Thymus (tissue), 11 donors: ENCODE results near the gene GDF2. TPM values are rescaled to one million over a fixed set of nuclear protein-coding genes. Genes with fewer than 3 reads are reported as not detected.
A peak's percentile ranks its signal among the peaks of the same experiment; 100 is the strongest.

ENCODE experiments used
- DNase-seq, 9 donors: peaks; one replicate each; pipeline ENCODE4 v3.0.0-alpha.2; 2013; ENCODE audit warnings: low spot score in 9 of 9, low read depth in 6 of 9, missing footprints in 1 of 9
- H3K27ac ChIP-seq, 2 donors: one replicate each; pipeline ENCODE4 v1.5.1; 2013; ENCODE audit warnings: control low read depth in 1 of 2, low read depth in 1 of 2, low read length in 1 of 2, mild to moderate bottlenecking in 1 of 2, moderate library complexity in 1 of 2
- H3K27me3 ChIP-seq, 2 donors: one replicate each; pipeline ENCODE4 v1.5.1; 2013; ENCODE audit warnings: low read length in 1 of 2; ENCODE audit not compliant: control insufficient read depth in 2 of 2, insufficient read depth in 1 of 2
- H3K36me3 ChIP-seq, 2 donors: one replicate each; pipeline ENCODE4 v1.5.1; 2013; ENCODE audit warnings: low read length in 1 of 2, mild to moderate bottlenecking in 1 of 2, moderate library complexity in 1 of 2; ENCODE audit not compliant: control insufficient read depth in 2 of 2, insufficient read depth in 2 of 2
- H3K4me1 ChIP-seq, 2 donors: one replicate each; pipeline ENCODE4 v1.5.1; 2013; ENCODE audit warnings: low read length in 2 of 2; ENCODE audit not compliant: control insufficient read depth in 2 of 2, insufficient read depth in 2 of 2
- H3K4me3 ChIP-seq, 2 donors: one replicate each; pipeline ENCODE4 v1.5.1; 2013; ENCODE audit warnings: low read length in 2 of 2, control low read depth in 1 of 2, mild to moderate bottlenecking in 1 of 2
- H3K9me3 ChIP-seq, 2 donors: one replicate each; pipeline ENCODE4 v1.5.1; 2013; ENCODE audit warnings: low read length in 1 of 2, mild to moderate bottlenecking in 1 of 2; ENCODE audit not compliant: control insufficient read depth in 2 of 2, insufficient read depth in 1 of 2
- WGBS: extraction: QIAGEN DNeasy Blood & Tissue Kit; methylation state at CpG from one replicate; pipeline ENCODE4 v1.1.7; 2013; 5-methylcytosine and 5-hydroxymethylcytosine counted together
- polyA plus RNA-seq: library from polyadenylated mRNA; stranded (reverse); fragments of 200-250 nt; gene quantifications from one replicate; pipeline ENCODE4 v1.2.3, GENCODE V29; 2013
- total RNA-seq: library from RNA; stranded (reverse); fragments of 120-200 nt; gene quantifications from one replicate; pipeline ENCODE4 v1.2.4, GENCODE V29; 2013
- donor health status: healthy.

Gene GDF2
- total and polyA plus RNA-seq, 2 donors = 0.02 TPM; not detected in 1

DNA sequence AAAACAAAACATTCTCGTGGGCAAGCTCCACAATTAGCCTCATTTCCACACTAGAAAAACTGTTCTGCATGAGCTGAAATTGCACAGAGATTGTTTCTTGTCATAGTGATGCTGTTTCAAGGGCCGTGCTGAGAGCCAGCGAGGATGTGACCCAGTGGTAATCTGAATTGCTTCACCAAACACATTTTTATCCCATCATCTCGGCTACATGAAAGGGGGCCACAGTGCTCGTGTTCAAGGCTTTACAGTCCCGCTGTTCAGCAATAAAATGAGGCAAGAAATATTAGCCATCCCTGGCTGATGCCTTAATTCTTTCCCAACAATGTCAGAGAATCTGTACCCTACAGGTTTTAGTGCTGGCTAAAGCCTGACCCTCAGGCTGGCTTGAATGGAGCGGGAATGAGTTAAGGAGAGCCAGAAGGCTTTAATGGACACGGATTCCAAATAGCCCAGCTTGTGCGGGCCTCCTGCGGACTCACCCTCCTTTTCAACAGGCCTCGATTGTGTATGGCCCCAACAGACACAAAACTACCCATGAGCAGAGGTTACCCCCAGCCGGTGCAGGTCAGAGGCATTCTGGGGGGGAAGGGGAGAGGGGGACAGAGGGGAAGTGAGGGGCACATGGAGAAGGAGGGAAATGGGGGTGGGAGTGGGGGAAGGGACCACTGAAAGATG, 24.3 kb upstream of the GDF2 start:
- DNase-seq = no peak
- H3K27ac ChIP-seq = no peak overlapping the region

DNA sequence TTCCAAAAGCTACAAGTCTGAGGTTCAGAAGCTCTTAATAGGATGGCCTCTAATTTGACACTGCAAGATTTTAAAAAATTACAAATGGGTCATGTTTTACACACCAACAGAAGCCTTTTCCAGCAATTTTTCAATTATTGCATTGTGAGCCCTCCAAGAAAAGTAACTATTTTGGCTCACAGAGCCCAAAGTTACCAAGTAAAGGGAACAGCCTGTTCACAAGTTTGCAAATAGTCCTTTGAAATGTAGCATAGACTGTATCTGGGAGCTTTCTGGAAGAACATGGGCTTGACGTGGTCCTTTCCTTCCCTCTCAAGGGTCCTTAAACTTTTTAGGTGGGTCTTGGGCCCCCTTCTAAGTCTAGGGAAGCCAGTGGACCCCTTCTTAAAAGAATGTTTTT, 23.5 kb upstream of the GDF2 start:
- Histone ChIP-seq H3K4me1 (peaks cover 6 to 8% of the 10 kb centered on the region in 2 donors), H3K27me3 (peaks cover 11 to 70% of the 10 kb centered on the region in 2 donors), H3K27ac (no peak overlapping the region), H3K4me3 (no peak overlapping the region), H3K9me3 (no peaks in the 10 kb centered on the region), H3K36me3 (no peaks in the 10 kb centered on the region)
- WGBS = 100% methylated on average over 1 of the region's 1 CpG
- no peak for DNase-seq

More for the DNA sequence above, 24.3 kb upstream of the GDF2 start:
- WGBS = 96% methylated on average over 12 of the region's 12 CpGs
- peaks cover 11 to 70% of the 10 kb centered on the region in 2 donors for H3K27me3 ChIP-seq
- no peaks in the 10 kb centered on the region for H3K36me3 ChIP-seq
- H3K4me3 ChIP-seq = no peak overlapping the region
- H3K4me1 ChIP-seq = peaks cover 6 to 8% of the 10 kb centered on the region in 2 donors
- no peaks in the 10 kb centered on the region for H3K9me3 ChIP-seq

DNA sequence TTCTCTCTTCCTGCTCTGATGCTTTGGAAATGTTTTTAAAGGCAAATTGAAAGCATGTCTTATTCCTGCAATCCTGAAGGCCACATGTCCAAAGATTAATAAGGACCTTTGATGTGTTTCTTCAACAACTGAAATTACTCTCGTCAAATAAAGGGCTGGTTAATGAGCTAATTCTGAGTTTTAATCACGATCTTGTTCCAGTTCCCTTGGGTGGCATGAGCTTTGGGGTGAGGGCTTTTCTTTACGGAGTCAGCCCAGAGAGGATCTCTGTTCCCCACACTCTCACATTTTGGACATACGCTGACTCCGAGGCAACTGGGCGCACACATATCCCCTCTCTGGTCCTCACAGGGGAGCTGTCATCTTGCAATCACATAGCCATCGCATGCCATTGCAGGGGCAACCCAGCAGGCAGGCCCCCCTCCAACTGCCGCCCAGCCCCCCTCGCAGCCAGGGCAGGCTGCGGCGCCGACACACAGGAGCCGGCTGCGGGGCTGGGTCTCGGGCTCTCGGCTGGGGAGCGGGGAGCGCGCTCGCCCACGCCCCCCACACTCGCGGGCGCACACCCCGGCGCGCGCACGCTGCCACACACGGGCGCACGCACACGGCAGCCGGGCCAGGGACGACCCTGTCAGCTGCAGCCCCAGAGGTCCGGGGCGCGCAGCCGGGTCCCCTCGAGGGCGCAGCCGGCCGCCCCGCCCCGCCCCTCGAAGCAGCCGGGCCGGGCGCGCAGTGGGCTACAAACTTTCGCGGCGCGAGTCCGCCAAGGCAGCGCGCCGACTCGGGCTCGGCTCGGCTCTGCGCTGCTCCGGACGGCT, 22.4 kb upstream of the GDF2 start, which contains the start of gene GDF10:
Gene GDF10 (plus strand): TSS at position 587 of the 818 bp plus-strand sequence. CDS start 455 bp downstream, outside the sequence.
- Histone ChIP-seq H3K36me3 (no peaks in the 10 kb centered on the region), H3K9me3 (no peaks in the 10 kb centered on the region), H3K4me1 (peaks cover 6 to 8% of the 10 kb centered on the region in 2 donors), H3K27me3 (peaks cover 11 to 70% of the 10 kb centered on the region in 2 donors), H3K4me3 (peak within 1 kb of the TSS in 1 of 2 donors; percentile 56), H3K27ac (no peak within 1 kb of the TSS)
- 8% methylated on average over 64 of the region's 64 CpGs for WGBS
- DNase-seq = peak in 3 of 9 donors; percentile 30 to 46 (median 30)

DNA sequence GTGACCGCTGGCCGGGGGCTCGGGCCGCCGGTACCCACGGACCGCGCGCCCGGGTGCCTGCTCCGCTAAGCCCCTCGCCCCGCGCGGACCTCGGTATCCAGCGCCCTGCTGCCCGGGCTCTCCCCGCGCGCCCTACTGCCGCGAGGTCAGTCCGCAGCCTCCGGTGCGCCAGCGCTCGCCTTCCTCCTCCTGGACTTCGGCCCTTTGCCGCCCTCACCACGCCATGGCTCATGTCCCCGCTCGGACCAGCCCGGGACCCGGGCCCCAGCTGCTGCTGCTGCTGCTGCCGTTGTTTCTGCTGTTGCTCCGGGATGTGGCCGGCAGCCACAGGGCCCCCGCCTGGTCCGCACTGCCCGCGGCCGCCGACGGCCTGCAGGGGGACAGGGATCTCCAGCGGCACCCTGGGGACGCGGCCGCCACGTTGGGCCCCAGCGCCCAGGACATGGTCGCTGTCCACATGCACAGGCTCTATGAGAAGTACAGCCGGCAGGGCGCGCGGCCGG, 21.8 kb upstream of the GDF2 start:
- Histone ChIP-seq H3K4me3 (peak overlapping the region in 1 of 2 donors; percentile 56), H3K27me3 (peaks cover 11 to 64% of the 10 kb centered on the region in 2 donors), H3K36me3 (no peaks in the 10 kb centered on the region), H3K27ac (no peak overlapping the region), H3K9me3 (no peaks in the 10 kb centered on the region), H3K4me1 (peaks cover 6 to 8% of the 10 kb centered on the region in 2 donors)
- WGBS = 5% methylated on average over 57 of the region's 57 CpGs
- no peak for DNase-seq

DNA sequence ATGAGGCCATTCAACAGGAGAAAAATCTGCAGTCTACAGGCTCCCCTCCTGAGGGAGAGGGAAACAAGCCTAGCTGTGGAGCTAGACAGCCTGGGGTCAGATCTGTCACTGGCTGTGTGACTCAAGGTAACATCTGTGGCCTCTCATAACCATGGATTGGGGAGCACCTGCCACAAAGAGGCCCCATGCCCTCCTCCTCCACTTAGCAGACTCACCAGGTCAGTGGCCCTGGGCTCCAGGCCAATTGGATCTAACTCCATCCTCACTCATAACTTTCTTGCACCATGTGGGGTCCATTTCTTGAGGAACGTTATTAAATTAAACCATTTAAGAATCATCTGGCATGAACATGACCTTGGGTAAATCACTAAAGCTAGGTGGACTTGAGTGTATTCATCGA, 20.4 kb upstream of the GDF2 start:
- peaks cover 11 to 54% of the 10 kb centered on the region in 2 donors for H3K27me3 ChIP-seq

DNA sequence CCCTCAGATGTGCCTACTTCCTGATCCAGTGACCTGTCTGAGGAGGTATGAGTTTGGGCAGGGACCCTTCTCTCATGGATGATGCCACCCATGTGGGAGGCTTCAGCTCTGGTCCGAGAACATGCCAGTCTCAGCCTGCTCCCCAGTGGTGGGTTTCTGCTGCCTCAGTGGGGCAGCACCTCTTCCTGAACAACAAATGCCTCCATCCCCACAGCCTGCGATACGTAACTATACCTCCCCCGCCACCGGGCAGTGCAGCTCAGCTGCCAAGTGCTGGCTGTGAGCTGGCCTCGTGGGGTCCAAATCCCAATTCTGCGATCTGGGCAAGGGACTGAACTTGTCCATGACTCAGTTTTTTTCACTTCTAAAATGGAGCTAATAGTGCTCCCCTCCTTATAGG, 19.1 kb upstream of the GDF2 start:
- Histone ChIP-seq H3K4me3 (no peak overlapping the region), H3K27me3 (peaks cover 11 to 46% of the 10 kb centered on the region in 2 donors), H3K27ac (no peak overlapping the region), H3K4me1 (peaks cover 12 to 15% of the 10 kb centered on the region in 2 donors), H3K9me3 (no peaks in the 10 kb centered on the region), H3K36me3 (no peaks in the 10 kb centered on the region)
- no peak for DNase-seq
- 98% methylated on average over 7 of the region's 7 CpGs for WGBS

More for the DNA sequence above, 20.4 kb upstream of the GDF2 start:
- H3K4me3 ChIP-seq = no peak overlapping the region
- H3K36me3 ChIP-seq = no peaks in the 10 kb centered on the region
- no peaks in the 10 kb centered on the region for H3K9me3 ChIP-seq
- DNase-seq = no peak
- WGBS = 96% methylated on average over 2 of the region's 2 CpGs
- no peak overlapping the region for H3K27ac ChIP-seq
- H3K4me1 ChIP-seq = peaks cover 6 to 8% of the 10 kb centered on the region in 2 donors

DNA sequence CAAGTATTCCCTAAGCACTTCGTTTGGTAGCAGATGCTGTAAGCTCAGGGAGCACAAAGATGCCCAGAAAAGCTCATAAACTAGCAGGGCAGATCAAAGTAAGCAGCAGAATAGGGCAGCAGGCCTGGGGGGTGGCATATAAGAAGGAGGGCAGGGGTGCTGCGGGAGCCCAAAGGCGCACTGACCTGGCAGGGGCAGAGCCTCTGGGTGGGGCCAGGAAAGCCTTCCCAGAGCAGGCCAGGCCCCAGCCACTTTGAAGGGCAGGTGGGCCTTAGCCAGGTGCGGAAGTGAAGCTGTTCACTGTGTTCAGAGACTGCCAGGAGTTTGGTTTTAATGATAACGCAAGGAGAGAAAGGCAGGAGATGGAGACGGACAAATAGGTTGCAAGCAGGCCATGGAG, 18.4 kb upstream of the GDF2 start:
- H3K27ac ChIP-seq = no peak overlapping the region
- peaks cover 11 to 41% of the 10 kb centered on the region in 2 donors for H3K27me3 ChIP-seq
- 98% methylated on average over 6 of the region's 6 CpGs for WGBS
- DNase-seq = no peak
- H3K4me1 ChIP-seq = peaks cover 12 to 15% of the 10 kb centered on the region in 2 donors
- H3K4me3 ChIP-seq = no peak overlapping the region
- H3K36me3 ChIP-seq = no peaks in the 10 kb centered on the region
- no peaks in the 10 kb centered on the region for H3K9me3 ChIP-seq

DNA sequence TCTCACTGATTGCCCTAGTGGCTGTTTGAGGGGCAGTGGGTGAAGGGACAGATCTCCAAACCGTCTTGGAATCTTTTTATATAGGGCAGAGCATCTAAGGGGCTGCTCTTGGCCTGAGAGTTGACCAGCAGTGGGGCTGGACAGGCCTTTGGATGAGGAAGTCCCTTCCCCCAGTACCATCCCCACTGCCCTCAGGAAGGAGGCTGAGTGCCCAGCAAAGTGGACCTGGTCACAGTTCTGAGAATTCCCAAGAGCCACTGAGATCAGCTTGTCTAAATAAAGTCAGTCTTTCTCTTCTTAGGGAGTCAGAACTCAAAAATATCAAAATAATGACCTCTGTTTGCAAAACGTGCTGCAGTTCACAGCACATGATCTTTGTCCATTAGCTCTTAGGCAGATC, 16.7 kb upstream of the GDF2 start:
- Histone ChIP-seq H3K27me3 (peaks cover 5 to 26% of the 10 kb centered on the region in 2 donors), H3K4me1 (peaks cover 9 to 13% of the 10 kb centered on the region in 2 donors), H3K36me3 (no peaks in the 10 kb centered on the region), H3K4me3 (no peak overlapping the region), H3K9me3 (no peaks in the 10 kb centered on the region), H3K27ac (no peak overlapping the region)
- no peak for DNase-seq
- WGBS = 92% methylated on average over 2 of the region's 2 CpGs
